Activated CD4-positive, alpha-beta T cell treated with anti-CD3 and anti-CD28 coated beads for 36 hours (primary cell): Measurements from ENCODE around the gene SLX9. TPM values are rescaled to one million over a fixed set of nuclear protein-coding genes. Genes with fewer than 3 reads are reported as not detected.

Experiments
- ATAC-seq: fragments of 200-7000 bp; cut with Tn5 transposase; one replicate; pipeline ENCODE4 v1.10.0; 2021; ENCODE audit warnings: mild to moderate bottlenecking, moderate library complexity
- CTCF ChIA-PET: fragments of 350-600 bp; sonication (Branson Sonifier 250); formaldehyde crosslinking; loops from one replicate; lab custom pipeline; 2021; ENCODE audit warnings: antibody characterized with exemption; lab: Charles Lee
- POLR2A ChIA-PET: fragments of 350-600 bp; sonication (Branson Sonifier 250); formaldehyde crosslinking; loops from one replicate; lab custom pipeline; 2021; ENCODE audit warnings: antibody characterized with exemption, inconsistent platforms; lab: Charles Lee
- DNase-seq: peaks from one replicate; pipeline ENCODE4 v3.0.0-alpha.2; 2020
- H3K27ac Mint-ChIP-seq: one replicate; pipeline ENCODE4 v1.8.0; 2021; ENCODE audit warnings: mixed read lengths
- H3K27me3 Mint-ChIP-seq: one replicate; pipeline ENCODE4 v1.8.0; 2021; ENCODE audit warnings: mixed read lengths
- H3K36me3 Mint-ChIP-seq: one replicate; pipeline ENCODE4 v1.8.0; 2021; ENCODE audit warnings: low read depth, mixed read lengths
- H3K4me1 Mint-ChIP-seq: one replicate; pipeline ENCODE4 v1.8.0; 2021; ENCODE audit warnings: mixed read lengths
- H3K4me3 Mint-ChIP-seq: one replicate; pipeline ENCODE4 v1.8.0; 2021; ENCODE audit warnings: mild to moderate bottlenecking, moderate library complexity, mixed read lengths
- H3K9me3 Mint-ChIP-seq: one replicate; pipeline ENCODE4 v1.8.0; 2021; ENCODE audit warnings: low read depth, mixed read lengths
- intact Hi-C, 2 experiments: fragments of 100-400 bp; cut with DNase I in 1 of 2; cut with micrococcal nuclease in 1 of 2; formaldehyde crosslinking; loops; one replicate each; pipeline versions ENCODE4 v1.14.2 to v1.15.1; 2022 to 2024; cut with DNase I, micrococcal nuclease
- total RNA-seq, 2 experiments: library from RNA; stranded (reverse); gene quantifications; one replicate each; pipeline ENCODE4 v1.2.3, GENCODE V29; 2021

SLX9 gene
- total RNA-seq, 2 experiments from 2014 or later: 60.8 to 68.8 TPM

- Mint-ChIP-seq H3K4me1 (peaks cover 53% of the 10 kb centered on the region), H3K27ac (peak overlapping the region; percentile 82), H3K36me3 (peaks cover 3% of the 10 kb centered on the region), H3K9me3 (no peaks in the 10 kb centered on the region), H3K4me3 (peak overlapping the region; percentile 78), H3K27me3 (no peaks in the 10 kb centered on the region)
- CTCF ChIA-PET: interaction anchor here (0.8 to 2.3 kb wide), 4 partner anchors 8 to 129 kb away, joined by 3 to 12 read pairs (median 6); partner anchors contain the start of gene UBE2G2
- ATAC-seq (no peak), DNase-seq (peak; percentile 84)
- POLR2A ChIA-PET: interaction anchor here (0.6 to 1.4 kb wide), 2 partner anchors 23 to 33 kb away, joined by 3 read pairs; no protein-coding TSS in a partner anchor
- intact Hi-C loops: no loop called here
These were observed 9.3 kb upstream of the SLX9 start for GRCh38 chr21:44930543-44930981.

- Mint-ChIP-seq H3K4me1 (peaks cover 50% of the 10 kb centered on the region), H3K4me3 (peak overlapping the region; percentile 78), H3K27ac (peak overlapping the region; percentile 82), H3K36me3 (peaks cover 2% of the 10 kb centered on the region), H3K9me3 (no peaks in the 10 kb centered on the region), H3K27me3 (no peaks in the 10 kb centered on the region)
- ChIA-PET POLR2A (interaction anchor here (1.4 kb wide), 1 partner anchor 33 kb away, joined by 3 read pairs; no protein-coding TSS in a partner anchor), CTCF (interaction anchor here (0.6 to 2.3 kb wide), 4 partner anchors 13 to 130 kb away, joined by 3 to 12 read pairs (median 6); partner anchors contain the start of gene UBE2G2)
- no peak for ATAC-seq
- peak; percentile 57 for DNase-seq
- intact Hi-C loops: no loop called here
These were observed 8.7 kb upstream of the SLX9 start for GRCh38 chr21:44931137-44931500.

- H3K27me3 Mint-ChIP-seq: no peaks in the 10 kb centered on the region
- H3K36me3 Mint-ChIP-seq: no peaks in the 10 kb centered on the region
- ATAC-seq (no peak), DNase-seq (peak; percentile 46)
- ChIA-PET CTCF (interaction anchor here (0.6 to 2.3 kb wide), 14 partner anchors 11 to 210 kb away, joined by 3 to 16 read pairs (median 4); partner anchors contain the start of genes ITGB2 and UBE2G2), POLR2A (interaction anchor here (0.6 to 1.4 kb wide), 3 partner anchors 34 to 268 kb away, joined by 3 to 4 read pairs (median 3); no protein-coding TSS in a partner anchor)
- H3K4me3 Mint-ChIP-seq: peak overlapping the region; percentile 78
- H3K4me1 Mint-ChIP-seq: peaks cover 44% of the 10 kb centered on the region
- peak overlapping the region; percentile 82 for H3K27ac Mint-ChIP-seq
- intact Hi-C loops: loop anchor here (1.0 to 2.0 kb wide), 4 partner anchors 20 to 421 kb away; partner anchors contain the start of gene UBE2G2 (in 1 of the 2)
- no peaks in the 10 kb centered on the region for H3K9me3 Mint-ChIP-seq
These were observed 8.1 kb upstream of the SLX9 start for GRCh38 chr21:44931501-44932407.

GRCh38 chr21:44932408-44933181 lies 7.2 kb upstream of the SLX9 start:
- no peaks in the 10 kb centered on the region for H3K9me3 Mint-ChIP-seq
- ChIA-PET CTCF (interaction anchor here (0.7 to 2.3 kb wide), 13 partner anchors 12 to 147 kb away, joined by 3 to 16 read pairs (median 5); partner anchors contain the start of genes ITGB2 and UBE2G2), POLR2A (interaction anchor here (0.8 kb wide), 1 partner anchor 58 kb away, joined by 4 read pairs; no protein-coding TSS in a partner anchor)
- H3K4me1 Mint-ChIP-seq: peaks cover 36% of the 10 kb centered on the region
- H3K27me3 Mint-ChIP-seq: no peaks in the 10 kb centered on the region
- peak overlapping the region; percentile 78 for H3K4me3 Mint-ChIP-seq
- intact Hi-C loops: loop anchor here (1.0 to 2.0 kb wide), 4 partner anchors 21 to 422 kb away; partner anchors contain the start of gene UBE2G2 (in 1 of the 2)
- no peaks in the 10 kb centered on the region for H3K36me3 Mint-ChIP-seq
- peak; percentile 83 for DNase-seq
- peak; percentile 47 for ATAC-seq
- H3K27ac Mint-ChIP-seq: no peak overlapping the region

- H3K9me3 Mint-ChIP-seq: no peaks in the 10 kb centered on the region
- ATAC-seq: no peak
- ChIA-PET POLR2A (no interaction called here), CTCF (interaction anchor here (0.8 to 0.9 kb wide), 2 partner anchors 12 to 140 kb away, joined by 5 to 6 read pairs; partner anchors contain the start of gene ITGB2)
- no peak for DNase-seq
- no peaks in the 10 kb centered on the region for H3K27me3 Mint-ChIP-seq
- H3K27ac Mint-ChIP-seq: no peak overlapping the region
- peaks cover 29% of the 10 kb centered on the region for H3K4me1 Mint-ChIP-seq
- H3K4me3 Mint-ChIP-seq: peak overlapping the region; percentile 42
- intact Hi-C loops: loop anchor here in 1 of 2 experiments (2.0 kb wide), 1 partner anchor 423 kb away; no protein-coding TSS in a partner anchor
- no peaks in the 10 kb centered on the region for H3K36me3 Mint-ChIP-seq
These were observed 6.5 kb upstream of the SLX9 start for GRCh38 chr21:44933199-44933917.

GRCh38 chr21:44933918-44934260 lies 5.9 kb upstream of the SLX9 start:
- Mint-ChIP-seq H3K27ac (no peak overlapping the region), H3K4me1 (peaks cover 29% of the 10 kb centered on the region), H3K9me3 (no peaks in the 10 kb centered on the region), H3K4me3 (no peak overlapping the region), H3K36me3 (no peaks in the 10 kb centered on the region), H3K27me3 (no peaks in the 10 kb centered on the region)
- no peak for DNase-seq
- POLR2A ChIA-PET: no interaction called here
- intact Hi-C loops: loop anchor here in 1 of 2 experiments (2.0 kb wide), 1 partner anchor 423 kb away; no protein-coding TSS in a partner anchor
- no peak for ATAC-seq
- CTCF ChIA-PET: interaction anchor here (0.9 to 1.4 kb wide), 3 partner anchors 13 to 133 kb away, joined by 3 to 6 read pairs (median 3); partner anchors contain the start of gene ITGB2

GRCh38 chr21:44934276-44934675 lies 5.6 kb upstream of the SLX9 start:
- Mint-ChIP-seq H3K9me3 (no peaks in the 10 kb centered on the region), H3K27ac (no peak overlapping the region), H3K4me3 (no peak overlapping the region), H3K4me1 (peaks cover 29% of the 10 kb centered on the region), H3K36me3 (no peaks in the 10 kb centered on the region), H3K27me3 (no peaks in the 10 kb centered on the region)
- ChIA-PET CTCF (interaction anchor here (1.0 to 1.4 kb wide), 3 partner anchors 13 to 134 kb away, joined by 3 read pairs; partner anchors contain the start of gene ITGB2), POLR2A (no interaction called here)
- intact Hi-C loops: no loop called here
- ATAC-seq: no peak
- no peak for DNase-seq

- Mint-ChIP-seq H3K4me3 (no peak overlapping the region), H3K36me3 (no peaks in the 10 kb centered on the region)
- POLR2A ChIA-PET: no interaction called here
These were observed 4.9 kb upstream of the SLX9 start for GRCh38 chr21:44934797-44935532.

GRCh38 chr21:44935533-44935927 lies 4.3 kb upstream of the SLX9 start:
- intact Hi-C loops: no loop called here

More at GRCh38 chr21:44934797-44935532, 4.9 kb upstream of the SLX9 start:
- Mint-ChIP-seq H3K27me3 (no peaks in the 10 kb centered on the region), H3K9me3 (no peaks in the 10 kb centered on the region), H3K27ac (no peak overlapping the region), H3K4me1 (peaks cover 22% of the 10 kb centered on the region)
- intact Hi-C loops: no loop called here
- ATAC-seq (no peak), DNase-seq (no peak)
- CTCF ChIA-PET: interaction anchor here (1.0 to 1.4 kb wide), 3 partner anchors 14 to 134 kb away, joined by 3 read pairs; partner anchors contain the start of gene ITGB2

More at GRCh38 chr21:44935533-44935927, 4.3 kb upstream of the SLX9 start:
- H3K27me3 Mint-ChIP-seq: no peaks in the 10 kb centered on the region
- H3K4me1 Mint-ChIP-seq: peaks cover 17% of the 10 kb centered on the region
- ChIA-PET POLR2A (no interaction called here), CTCF (interaction anchor here (1.1 kb wide), 1 partner anchor 115 kb away, joined by 4 read pairs; no protein-coding TSS in a partner anchor)
- H3K36me3 Mint-ChIP-seq: peaks cover under 1% of the 10 kb centered on the region
- H3K9me3 Mint-ChIP-seq: no peaks in the 10 kb centered on the region
- H3K27ac Mint-ChIP-seq: no peak overlapping the region
- ATAC-seq: no peak
- no peak overlapping the region for H3K4me3 Mint-ChIP-seq
- no peak for DNase-seq
